T-helper 1 cell treated with Interleukin-12 subunit alpha and Interleukin-12 subunit beta and Interleukin-4 antibody, amounts not matched to agents 30 μg/mL and 1 μg/mL, for 36 hours (primary cell): ENCODE results near the gene PCNX2.

Source experiments
- H3K27ac Mint-ChIP-seq: one replicate; pipeline ENCODE4 v1.8.0; 2021; ENCODE audit warnings: mild to moderate bottlenecking, mixed read lengths
- H3K27me3 Mint-ChIP-seq: one replicate; pipeline ENCODE4 v1.8.0; 2021; ENCODE audit warnings: low read depth, mixed read lengths
- H3K36me3 Mint-ChIP-seq: one replicate; pipeline ENCODE4 v1.8.0; 2021; ENCODE audit warnings: low read depth, mixed read lengths
- H3K4me1 Mint-ChIP-seq: one replicate; pipeline ENCODE4 v1.8.0; 2021; ENCODE audit warnings: low read depth, mixed read lengths
- H3K4me3 Mint-ChIP-seq: one replicate; pipeline ENCODE4 v1.8.0; 2021; ENCODE audit warnings: mild to moderate bottlenecking, moderate library complexity, mixed read lengths
- H3K9me3 Mint-ChIP-seq: one replicate; pipeline ENCODE4 v1.8.0; 2021; ENCODE audit warnings: mixed read lengths

PCNX2 gene

GRCh38 chr1:233064988-233065387, 230.5 kb downstream of the PCNX2 start:
- peaks cover 14% of the 10 kb centered on the region for H3K36me3 Mint-ChIP-seq
- no peaks in the 10 kb centered on the region for H3K4me1 Mint-ChIP-seq
- H3K27ac Mint-ChIP-seq = no peak overlapping the region
- no peak overlapping the region for H3K4me3 Mint-ChIP-seq
- H3K9me3 Mint-ChIP-seq = peaks cover 9% of the 10 kb centered on the region
- no peaks in the 10 kb centered on the region for H3K27me3 Mint-ChIP-seq

GRCh38 chr1:233063462-233063861, 232.1 kb downstream of the PCNX2 start:
- no peaks in the 10 kb centered on the region for H3K27me3 Mint-ChIP-seq

GRCh38 chr1:233061265-233061664, 234.3 kb downstream of the PCNX2 start:
- Mint-ChIP-seq H3K4me1 (no peaks in the 10 kb centered on the region), H3K9me3 (peaks cover 4% of the 10 kb centered on the region), H3K27ac (no peak overlapping the region), H3K36me3 (peaks cover 7% of the 10 kb centered on the region), H3K27me3 (no peaks in the 10 kb centered on the region), H3K4me3 (no peak overlapping the region)

More at GRCh38 chr1:233063462-233063861, 232.1 kb downstream of the PCNX2 start:
- H3K4me1 Mint-ChIP-seq = no peaks in the 10 kb centered on the region
- no peak overlapping the region for H3K4me3 Mint-ChIP-seq
- H3K27ac Mint-ChIP-seq = no peak overlapping the region
- peaks cover 9% of the 10 kb centered on the region for H3K9me3 Mint-ChIP-seq
- H3K36me3 Mint-ChIP-seq = peaks cover 14% of the 10 kb centered on the region

GRCh38 chr1:233060461-233060994, 235.0 kb downstream of the PCNX2 start:
- Mint-ChIP-seq H3K4me3 (no peak overlapping the region), H3K27me3 (no peaks in the 10 kb centered on the region), H3K36me3 (peaks cover 7% of the 10 kb centered on the region), H3K27ac (no peak overlapping the region), H3K9me3 (peaks cover 4% of the 10 kb centered on the region), H3K4me1 (no peaks in the 10 kb centered on the region)

GRCh38 chr1:233057836-233058235, 237.7 kb downstream of the PCNX2 start:
- H3K27ac Mint-ChIP-seq = no peak overlapping the region
- H3K4me3 Mint-ChIP-seq = no peak overlapping the region
- H3K4me1 Mint-ChIP-seq = no peaks in the 10 kb centered on the region
- no peaks in the 10 kb centered on the region for H3K27me3 Mint-ChIP-seq
- no peaks in the 10 kb centered on the region for H3K9me3 Mint-ChIP-seq
- H3K36me3 Mint-ChIP-seq = peaks cover 5% of the 10 kb centered on the region

- Mint-ChIP-seq H3K9me3 (no peaks in the 10 kb centered on the region), H3K4me3 (no peak overlapping the region), H3K4me1 (no peaks in the 10 kb centered on the region), H3K36me3 (peaks cover 10% of the 10 kb centered on the region), H3K27me3 (no peaks in the 10 kb centered on the region), H3K27ac (no peak overlapping the region)
These were observed 239.5 kb downstream of the PCNX2 start for GRCh38 chr1:233055879-233056641.

GRCh38 chr1:233045588-233045987, 249.9 kb downstream of the PCNX2 start:
- Mint-ChIP-seq H3K4me1 (no peaks in the 10 kb centered on the region), H3K27me3 (no peaks in the 10 kb centered on the region), H3K36me3 (peaks cover 25% of the 10 kb centered on the region), H3K4me3 (no peak overlapping the region), H3K27ac (no peak overlapping the region), H3K9me3 (peaks cover 16% of the 10 kb centered on the region)

- no peak overlapping the region for H3K27ac Mint-ChIP-seq
- H3K4me3 Mint-ChIP-seq = no peak overlapping the region
- H3K9me3 Mint-ChIP-seq = peaks cover 6% of the 10 kb centered on the region
- peaks cover 21% of the 10 kb centered on the region for H3K36me3 Mint-ChIP-seq
- H3K27me3 Mint-ChIP-seq = no peaks in the 10 kb centered on the region
- no peaks in the 10 kb centered on the region for H3K4me1 Mint-ChIP-seq
These were observed 252.7 kb downstream of the PCNX2 start for GRCh38 chr1:233042834-233043233.

GRCh38 chr1:233040494-233040893, 255.0 kb downstream of the PCNX2 start:
- Mint-ChIP-seq H3K27ac (no peak overlapping the region), H3K36me3 (peaks cover 16% of the 10 kb centered on the region), H3K4me3 (no peak overlapping the region), H3K4me1 (no peaks in the 10 kb centered on the region), H3K9me3 (no peaks in the 10 kb centered on the region), H3K27me3 (no peaks in the 10 kb centered on the region)

GRCh38 chr1:233038581-233038980, 256.9 kb downstream of the PCNX2 start:
- no peak overlapping the region for H3K4me3 Mint-ChIP-seq
- no peaks in the 10 kb centered on the region for H3K4me1 Mint-ChIP-seq
- H3K27ac Mint-ChIP-seq = no peak overlapping the region
- no peaks in the 10 kb centered on the region for H3K9me3 Mint-ChIP-seq
- H3K36me3 Mint-ChIP-seq = peaks cover 14% of the 10 kb centered on the region
- H3K27me3 Mint-ChIP-seq = no peaks in the 10 kb centered on the region

GRCh38 chr1:233037843-233038242, 257.7 kb downstream of the PCNX2 start:
- H3K27ac Mint-ChIP-seq = no peak overlapping the region
- H3K36me3 Mint-ChIP-seq = peaks cover 14% of the 10 kb centered on the region
- no peak overlapping the region for H3K4me3 Mint-ChIP-seq
- H3K4me1 Mint-ChIP-seq = no peaks in the 10 kb centered on the region
- H3K27me3 Mint-ChIP-seq = no peaks in the 10 kb centered on the region
- H3K9me3 Mint-ChIP-seq = no peaks in the 10 kb centered on the region

GRCh38 chr1:233034836-233035235, 260.7 kb downstream of the PCNX2 start:
- no peaks in the 10 kb centered on the region for H3K4me1 Mint-ChIP-seq
- H3K27ac Mint-ChIP-seq = no peak overlapping the region
- no peaks in the 10 kb centered on the region for H3K27me3 Mint-ChIP-seq
- no peaks in the 10 kb centered on the region for H3K36me3 Mint-ChIP-seq
- no peak overlapping the region for H3K4me3 Mint-ChIP-seq
- no peaks in the 10 kb centered on the region for H3K9me3 Mint-ChIP-seq

- H3K27ac Mint-ChIP-seq = no peak overlapping the region
- H3K4me1 Mint-ChIP-seq = no peaks in the 10 kb centered on the region
- H3K9me3 Mint-ChIP-seq = no peaks in the 10 kb centered on the region
- H3K27me3 Mint-ChIP-seq = no peaks in the 10 kb centered on the region
- no peaks in the 10 kb centered on the region for H3K36me3 Mint-ChIP-seq
- no peak overlapping the region for H3K4me3 Mint-ChIP-seq
These were observed 262.2 kb downstream of the PCNX2 start for GRCh38 chr1:233033361-233033760.

GRCh38 chr1:233032916-233033315, 262.6 kb downstream of the PCNX2 start:
- H3K9me3 Mint-ChIP-seq = no peaks in the 10 kb centered on the region
- no peak overlapping the region for H3K4me3 Mint-ChIP-seq

GRCh38 chr1:233031521-233031920, 264.0 kb downstream of the PCNX2 start:
- Mint-ChIP-seq H3K36me3 (no peaks in the 10 kb centered on the region), H3K4me3 (no peak overlapping the region), H3K4me1 (no peaks in the 10 kb centered on the region), H3K27ac (no peak overlapping the region), H3K9me3 (no peaks in the 10 kb centered on the region), H3K27me3 (no peaks in the 10 kb centered on the region)

More at GRCh38 chr1:233032916-233033315, 262.6 kb downstream of the PCNX2 start:
- H3K4me1 Mint-ChIP-seq = no peaks in the 10 kb centered on the region
- no peaks in the 10 kb centered on the region for H3K36me3 Mint-ChIP-seq
- no peaks in the 10 kb centered on the region for H3K27me3 Mint-ChIP-seq
- no peak overlapping the region for H3K27ac Mint-ChIP-seq
